HL-60 (cell line): ENCODE measurements around the gene LTBP3.

Experiments used
- CTCF ChIP-seq: IDR thresholded peaks from one replicate; pipeline ENCODE4 v1.5.1; 2011; ENCODE audit warnings: low read length, control low read depth, inconsistent platforms; ENCODE audit not compliant: insufficient read depth
- GABPA ChIP-seq: IDR thresholded peaks from 2 replicates; pipeline ENCODE4 v1.6.1; 2012; ENCODE audit warnings: low read depth
- POLR2AphosphoS5 ChIP-seq: IDR thresholded peaks from 2 replicates; pipeline ENCODE4 v1.6.1; 2012; ENCODE audit warnings: low read depth
- SPI1 ChIP-seq: IDR thresholded peaks from 2 replicates; pipeline ENCODE4 v1.6.1; 2012; ENCODE audit warnings: low read depth, mild to moderate bottlenecking, borderline replicate concordance

GRCh38 chr11:65497141-65498041, 60.8 kb downstream of the LTBP3 start:
- no peak for TF ChIP-seq CTCF
- no peak for TF ChIP-seq SPI1
- TF ChIP-seq POLR2AphosphoS5, result peak; percentile 42; the same call in 1 of the 2 replicates
- no peak for TF ChIP-seq GABPA
